Skeletal muscle satellite cell (primary cell): Measurements from ENCODE around the gene LAMTOR4.

ENCODE experiments used
- H3K27me3 ChIP-seq: 2 replicates; pipeline ENCODE4 v1.7.0; 2013; ENCODE audit warnings: low read length; ENCODE audit not compliant: control insufficient read depth, insufficient read depth
- H3K36me3 ChIP-seq: 2 replicates; pipeline ENCODE4 v1.7.0; 2013; ENCODE audit warnings: mild to moderate bottlenecking, control low read depth, low read length; ENCODE audit not compliant: insufficient read depth
- H3K4me1 ChIP-seq: 2 replicates; pipeline ENCODE4 v1.7.0; 2013; ENCODE audit warnings: low read length; ENCODE audit not compliant: control insufficient read depth, insufficient read depth
- H3K4me2 ChIP-seq: 2 replicates; pipeline ENCODE4 v1.7.0; 2013; ENCODE audit warnings: mild to moderate bottlenecking, low read length
- H3K4me3 ChIP-seq: 2 replicates; pipeline ENCODE4 v1.7.0; 2013; ENCODE audit warnings: low read length
- H3K9ac ChIP-seq: 2 replicates; pipeline ENCODE4 v1.7.0; 2013; ENCODE audit warnings: mild to moderate bottlenecking, low read depth, low read length, moderate library complexity
- H3K9me3 ChIP-seq: replicated peaks from 2 replicates; pipeline ENCODE4 v1.7.0; 2013; ENCODE audit warnings: mild to moderate bottlenecking, control low read depth, low read length

LAMTOR4 gene

GRCh38 chr7:100111156-100111555, 37.6 kb upstream of the LAMTOR4 start:
- no peaks in the 10 kb centered on the region for H3K27me3 ChIP-seq
- no peaks in the 10 kb centered on the region for H3K4me1 ChIP-seq
- H3K9ac ChIP-seq, result no peak overlapping the region
- peaks cover 53% of the 10 kb centered on the region for H3K36me3 ChIP-seq
- no peak overlapping the region for H3K4me2 ChIP-seq
- no peaks in the 10 kb centered on the region for H3K9me3 ChIP-seq
- no peak overlapping the region for H3K4me3 ChIP-seq

- no peaks in the 10 kb centered on the region for H3K27me3 ChIP-seq
- no peak overlapping the region for H3K4me3 ChIP-seq
- no peaks in the 10 kb centered on the region for H3K9me3 ChIP-seq
- no peak overlapping the region for H3K4me2 ChIP-seq
- no peak overlapping the region for H3K9ac ChIP-seq
- H3K4me1 ChIP-seq, result no peaks in the 10 kb centered on the region
- peaks cover 46% of the 10 kb centered on the region for H3K36me3 ChIP-seq
Observed at GRCh38 chr7:100111914-100112313, 36.8 kb upstream of the LAMTOR4 start.

GRCh38 chr7:100115026-100115425, 33.7 kb upstream of the LAMTOR4 start:
- Histone ChIP-seq H3K4me3 (no peak overlapping the region), H3K4me1 (peaks cover 5% of the 10 kb centered on the region), H3K27me3 (no peaks in the 10 kb centered on the region), H3K4me2 (no peak overlapping the region), H3K9ac (no peak overlapping the region), H3K36me3 (peaks cover 23% of the 10 kb centered on the region), H3K9me3 (no peaks in the 10 kb centered on the region)

DNA sequence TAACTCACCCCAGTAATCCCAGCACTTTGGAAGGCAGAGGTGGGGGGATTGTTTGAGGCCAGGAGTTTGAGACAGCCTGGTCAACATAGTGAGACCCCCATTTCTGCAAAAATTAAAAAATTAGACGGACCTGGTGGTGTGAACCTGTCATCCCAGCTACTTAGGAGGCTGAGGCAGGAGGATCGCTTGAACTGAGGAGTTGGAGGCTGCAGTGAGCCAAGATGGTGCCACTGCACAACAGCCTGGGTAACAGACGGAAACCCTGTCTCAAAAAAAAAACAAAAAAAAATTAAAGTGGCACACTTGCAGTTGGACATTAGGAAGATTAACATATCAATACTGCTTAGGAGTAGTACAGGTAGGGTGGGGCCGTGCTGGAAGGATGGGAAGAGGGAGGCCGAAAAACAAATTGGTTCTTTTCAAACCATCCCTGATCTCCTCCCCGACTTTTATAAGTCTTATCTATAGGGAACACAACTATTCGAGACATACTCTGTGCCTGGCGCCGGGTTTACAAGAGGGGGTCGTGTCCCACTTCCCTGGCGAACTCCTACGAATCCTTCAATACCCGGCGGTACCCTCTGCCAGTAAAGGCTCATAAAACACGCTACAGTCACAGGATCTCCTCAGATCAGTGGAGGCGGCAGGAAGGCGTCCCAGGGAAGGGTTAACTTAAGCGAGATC, 30.2 kb upstream of the LAMTOR4 start:
- Histone ChIP-seq H3K4me1 (peaks cover 13% of the 10 kb centered on the region), H3K9ac (peak overlapping the region; percentile 85), H3K4me3 (peak overlapping the region; percentile 76), H3K27me3 (no peaks in the 10 kb centered on the region), H3K36me3 (peaks cover 19% of the 10 kb centered on the region), H3K4me2 (peak overlapping the region; percentile 90), H3K9me3 (no peaks in the 10 kb centered on the region)

GRCh38 chr7:100119072-100119969, 29.4 kb upstream of the LAMTOR4 start, which contains the start of the genes CNPY4 and TAF6:
Gene CNPY4, plus strand, starts transcription at chr7:100119634. Its CDS starts 111 bp downstream, at chr7:100119745.
Gene TAF6, minus strand, starts transcription at chr7:100119358. Its CDS starts 5,149 bp downstream, at chr7:100114209.
- peaks cover 15% of the 10 kb centered on the region for H3K36me3 ChIP-seq
- peak within 1 kb of the TSS; percentile 76 for H3K4me3 ChIP-seq
- no peaks in the 10 kb centered on the region for H3K9me3 ChIP-seq
- peaks cover 13% of the 10 kb centered on the region for H3K4me1 ChIP-seq
- peak within 1 kb of the TSS; percentile 90 for H3K4me2 ChIP-seq
- no peaks in the 10 kb centered on the region for H3K27me3 ChIP-seq
- H3K9ac ChIP-seq, result peak within 1 kb of the TSS; percentile 85

GRCh38 chr7:100119970-100120732, 28.6 kb upstream of the LAMTOR4 start:
- Histone ChIP-seq H3K4me3 (peak overlapping the region; percentile 76), H3K4me2 (peak overlapping the region; percentile 90), H3K36me3 (peaks cover 17% of the 10 kb centered on the region), H3K9me3 (no peaks in the 10 kb centered on the region), H3K4me1 (peaks cover 13% of the 10 kb centered on the region), H3K27me3 (no peaks in the 10 kb centered on the region), H3K9ac (peak overlapping the region; percentile 85)

DNA sequence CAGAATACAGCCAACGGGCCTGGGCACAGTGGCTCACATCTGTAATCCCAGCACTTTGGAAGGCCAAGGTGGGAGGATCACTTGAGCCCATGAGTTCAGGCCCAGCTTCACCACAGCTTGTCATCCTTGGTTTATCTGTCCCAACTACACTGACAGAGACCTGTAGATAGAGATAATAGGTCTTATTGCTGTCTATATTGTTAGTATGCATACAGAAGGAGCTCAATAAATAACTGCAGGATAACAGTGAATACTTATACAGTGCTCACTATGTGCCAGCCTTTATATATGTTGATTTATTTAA, 28.0 kb upstream of the LAMTOR4 start:
- H3K4me1 ChIP-seq, result peaks cover 13% of the 10 kb centered on the region
- peak overlapping the region; percentile 76 for H3K4me3 ChIP-seq
- H3K27me3 ChIP-seq, result no peaks in the 10 kb centered on the region
- H3K36me3 ChIP-seq, result peaks cover 17% of the 10 kb centered on the region
- no peaks in the 10 kb centered on the region for H3K9me3 ChIP-seq
- peak overlapping the region; percentile 90 for H3K4me2 ChIP-seq
- H3K9ac ChIP-seq, result peak overlapping the region; percentile 85

DNA sequence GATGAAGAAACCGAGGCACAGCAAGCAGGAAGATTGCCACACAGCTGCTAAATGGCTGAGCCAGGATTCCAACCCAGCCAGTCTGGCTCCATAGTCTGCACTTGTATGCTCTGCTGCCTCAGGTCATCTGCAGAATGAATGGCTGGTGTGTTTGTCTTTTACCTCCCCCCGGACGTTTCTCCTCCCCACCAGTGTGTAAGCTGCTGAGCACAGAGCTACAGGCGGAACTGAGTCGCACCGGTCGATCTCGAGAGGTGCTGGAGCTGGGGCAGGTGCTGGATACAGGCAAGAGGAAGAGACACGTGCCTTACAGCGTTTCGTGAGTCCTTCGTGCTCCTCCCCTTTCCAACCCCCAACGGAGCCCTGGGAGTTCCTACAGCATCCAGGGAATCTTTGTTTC, 26.7 kb upstream of the LAMTOR4 start:
- H3K4me2 ChIP-seq, result no peak overlapping the region
- peaks cover 17% of the 10 kb centered on the region for H3K36me3 ChIP-seq
- H3K9me3 ChIP-seq, result no peaks in the 10 kb centered on the region
- H3K4me1 ChIP-seq, result peaks cover 16% of the 10 kb centered on the region
- H3K9ac ChIP-seq, result no peak overlapping the region
- no peak overlapping the region for H3K4me3 ChIP-seq
- no peaks in the 10 kb centered on the region for H3K27me3 ChIP-seq

DNA sequence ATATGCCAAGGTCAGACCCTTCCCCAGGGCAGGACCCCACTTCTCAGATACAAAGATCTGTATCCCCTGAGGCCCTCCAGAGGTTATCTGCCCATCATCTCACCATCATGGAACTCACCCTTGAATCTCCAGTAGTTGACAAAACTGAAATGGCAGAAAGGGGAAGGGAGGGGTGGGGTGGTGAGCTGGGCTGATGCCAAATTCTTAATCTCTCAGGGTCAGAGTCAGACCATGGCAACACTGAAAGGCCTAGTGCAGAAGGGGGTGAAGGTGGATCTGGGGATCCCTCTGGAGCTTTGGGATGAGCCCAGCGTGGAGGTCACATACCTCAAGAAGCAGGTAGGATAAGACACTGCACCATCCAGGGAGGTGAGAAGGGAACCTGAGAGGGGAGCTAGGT, 26.1 kb upstream of the LAMTOR4 start:
- H3K36me3 ChIP-seq, result peaks cover 17% of the 10 kb centered on the region
- peaks cover 16% of the 10 kb centered on the region for H3K4me1 ChIP-seq
- H3K4me3 ChIP-seq, result no peak overlapping the region
- no peak overlapping the region for H3K4me2 ChIP-seq
- H3K9ac ChIP-seq, result no peak overlapping the region
- H3K27me3 ChIP-seq, result no peaks in the 10 kb centered on the region
- H3K9me3 ChIP-seq, result no peaks in the 10 kb centered on the region

DNA sequence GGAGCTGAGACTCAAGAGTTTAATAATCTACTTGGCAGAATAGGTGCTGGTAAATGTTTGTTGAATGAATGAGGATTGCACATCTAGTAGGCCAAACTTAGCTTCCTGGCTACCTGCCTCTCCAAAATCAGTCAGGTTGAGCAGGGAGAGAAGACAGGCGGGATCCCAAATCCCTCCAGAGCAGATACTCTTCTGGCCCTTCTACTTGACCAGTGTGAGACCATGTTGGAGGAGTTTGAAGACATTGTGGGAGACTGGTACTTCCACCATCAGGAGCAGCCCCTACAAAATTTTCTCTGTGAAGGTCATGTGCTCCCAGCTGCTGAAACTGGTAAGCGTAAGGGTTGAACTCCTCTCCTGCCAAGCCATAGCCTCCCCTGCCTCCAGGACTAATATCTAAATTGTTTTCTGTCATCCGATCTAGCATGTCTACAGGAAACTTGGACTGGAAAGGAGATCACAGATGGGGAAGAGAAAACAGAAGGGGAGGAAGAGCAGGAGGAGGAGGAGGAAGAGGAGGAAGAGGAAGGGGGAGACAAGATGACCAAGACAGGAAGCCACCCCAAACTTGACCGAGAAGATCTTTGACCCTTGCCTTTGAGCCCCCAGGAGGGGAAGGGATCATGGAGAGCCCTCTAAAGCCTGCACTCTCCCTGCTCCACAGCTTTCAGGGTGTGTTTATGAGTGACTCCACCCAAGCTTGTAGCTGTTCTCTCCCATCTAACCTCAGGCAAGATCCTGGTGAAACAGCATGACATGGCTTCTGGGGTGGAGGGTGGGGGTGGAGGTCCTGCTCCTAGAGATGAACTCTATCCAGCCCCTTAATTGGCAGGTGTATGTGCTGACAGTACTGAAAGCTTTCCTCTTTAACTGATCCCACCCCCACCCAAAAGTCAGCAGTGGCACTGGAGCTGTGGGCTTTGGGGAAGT, 24.2 kb upstream of the LAMTOR4 start:
- Histone ChIP-seq H3K4me3 (no peak overlapping the region), H3K36me3 (peaks cover 17% of the 10 kb centered on the region), H3K4me2 (no peak overlapping the region), H3K27me3 (no peaks in the 10 kb centered on the region), H3K4me1 (peaks cover 18% of the 10 kb centered on the region), H3K9me3 (no peaks in the 10 kb centered on the region), H3K9ac (no peak overlapping the region)
